Psoas muscle (tissue), 8 donors: ENCODE data around the gene SEMA6D. TPM values are rescaled to one million over a fixed set of nuclear protein-coding genes. Genes with fewer than 3 reads are reported as not detected.

Experiments
- ATAC-seq, 4 donors: fragments of 200-7000 bp; cut with Tn5 transposase; one replicate each; pipeline ENCODE4 v1.9.1; 2020; ENCODE audit warnings: moderate library complexity in 3 of 4, mild to moderate bottlenecking in 2 of 4
- DNase-seq, 2 donors: peaks; one replicate each; pipeline ENCODE4 v3.0.0-alpha.2; 2020
- H3K27ac ChIP-seq: fragments of 200-600 bp; one replicate; pipeline ENCODE4 v1.8.0; 2022
- H3K27me3 ChIP-seq, 3 donors: fragments of 200-600 bp in 1 of 3; one replicate each; pipeline versions ENCODE4 v1.6.1 to v1.8.0; 2013 to 2022; ENCODE audit warnings: low read length in 2 of 3, mild to moderate bottlenecking in 2 of 3, moderate library complexity in 1 of 3; ENCODE audit not compliant: insufficient read depth in 3 of 3
- H3K36me3 ChIP-seq, 2 donors: fragments of 200-600 bp in 1 of 2; one replicate each; pipeline versions ENCODE4 v1.6.1 to v1.8.0; 2013 to 2022; ENCODE audit warnings: low read depth in 1 of 2, mild to moderate bottlenecking in 1 of 2, moderate library complexity in 1 of 2; ENCODE audit not compliant: insufficient read depth in 1 of 2
- H3K4me1 ChIP-seq: fragments of 200-600 bp; one replicate; pipeline ENCODE4 v1.8.0; 2022
- H3K4me3 ChIP-seq: fragments of 200-600 bp; one replicate; pipeline ENCODE4 v1.8.0; 2022; ENCODE audit warnings: mild to moderate bottlenecking
- H3K9me3 ChIP-seq: fragments of 200-600 bp; one replicate; pipeline ENCODE4 v1.8.0; 2022
- CTCF ChIP-seq: fragments of 200-600 bp; IDR thresholded peaks from one replicate; pipeline ENCODE4 v1.8.0; 2022; ENCODE audit warnings: antibody characterized with exemption
- WGBS, 3 donors: extraction: QIAGEN DNeasy Blood & Tissue Kit; methylation state at CpG; one replicate each; pipeline versions ENCODE4 v1.1.6 to v1.1.7; 2013; 5-methylcytosine and 5-hydroxymethylcytosine counted together
- intact Hi-C, 2 donors: fragments of 100-400 bp; cut with DNase I; formaldehyde crosslinking; loops; one replicate each; pipeline versions ENCODE4 v1.11.0 to v1.14.2; 2022
- polyA plus RNA-seq, 3 donors: library from polyadenylated mRNA; stranded (reverse); fragments of 200-250 nt; gene quantifications; one replicate each; pipeline ENCODE4 v1.2.3, GENCODE V29; 2013
- total RNA-seq, 4 donors: library from RNA; stranded (reverse); fragmentation: NEBNext Ultra II Directional in 2 of 4; extraction: Animal tissue kit (Norgen Biotek cat#: 25700) in 2 of 4; gene quantifications; one replicate each; pipeline versions ENCODE4 v1.2.1 to v1.2.4, GENCODE V29; 2021 to 2023
- donor health status: healthy with polysubstance abuse.
- donor health status: DM: no; HTN: no; CAD: no; lungs with moderate emphysema.
- donor health status: Bipolar disorder and iron deficiency.
- donor health status: healthy.
- donor health status: DM: yes; HTN: yes; CAD: no.
- donor health status: DM: no; HTN: no; CAD: no.
- donor health status: DM: no; HTN: no; CAD: no.
- donor health status: DM: yes; HTN: yes; CAD: no.

Gene SEMA6D
- total and polyA plus RNA-seq, 7 donors = 1.1 to 7.4 (median 3.6) TPM

DNA sequence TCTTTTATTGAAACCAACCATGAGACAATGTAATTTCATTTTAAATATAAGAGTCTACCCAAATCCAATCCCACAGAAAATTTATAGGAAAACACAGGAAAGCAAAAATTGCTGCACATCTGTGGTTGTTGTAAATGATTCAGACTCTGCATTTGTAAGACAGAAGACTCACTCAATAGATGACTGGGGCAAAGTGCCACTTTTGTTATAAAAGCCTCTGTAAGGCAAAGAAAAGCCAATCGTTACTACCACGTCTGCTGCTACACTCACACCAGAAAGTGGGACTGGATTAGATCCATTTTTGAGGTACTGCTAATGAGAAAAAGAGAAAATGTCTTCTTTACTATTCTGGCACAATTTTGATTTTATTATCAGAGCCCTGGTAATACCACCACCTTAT is 74.9 kb downstream of the SEMA6D start:
- Histone ChIP-seq H3K4me1 (peaks cover 3% of the 10 kb centered on the region), H3K36me3 (no peaks in the 10 kb centered on the region), H3K4me3 (no peak overlapping the region), H3K27ac (no peak overlapping the region), H3K9me3 (no peaks in the 10 kb centered on the region), H3K27me3 (no peaks in the 10 kb centered on the region)
- 66 to 75% (median 72%) methylated on average over 2 of the region's 2 CpGs for WGBS, 3 donors
- ATAC-seq (no peak), DNase-seq (no peak)
- intact Hi-C loops = no loop called here
- no peak for TF ChIP-seq CTCF

DNA sequence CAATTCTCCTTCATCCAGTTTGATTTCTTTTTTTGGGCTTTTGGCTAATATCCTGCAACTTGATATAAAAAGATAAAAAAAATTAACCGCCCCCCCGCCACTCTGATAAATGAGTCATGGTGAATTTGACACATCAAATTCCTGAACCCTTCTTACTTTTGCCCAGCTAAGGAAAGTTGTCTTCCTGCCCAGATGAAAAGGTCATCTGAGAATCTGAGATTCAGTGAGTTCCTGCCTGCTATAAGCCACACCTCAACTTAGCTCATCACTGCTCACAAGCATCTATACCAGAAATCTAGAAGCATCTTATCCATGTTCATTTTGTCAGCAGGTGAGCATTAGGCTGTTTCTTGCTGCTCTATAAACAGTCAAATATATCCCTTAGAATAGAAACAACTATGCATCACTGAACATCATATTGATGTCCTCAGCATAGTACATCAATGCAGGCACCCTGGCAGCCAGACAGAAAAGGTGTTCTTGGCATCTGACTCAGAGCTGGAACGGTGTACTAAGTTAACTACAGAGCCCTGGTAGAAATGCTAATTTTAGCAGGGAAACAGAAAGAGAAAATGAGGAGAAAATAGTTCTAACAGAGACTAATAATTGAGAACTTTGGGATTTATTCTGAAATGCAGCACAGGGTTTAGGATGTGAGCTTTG is 77.1 kb downstream of the SEMA6D start:
- no peak for TF ChIP-seq CTCF
- H3K4me3 ChIP-seq = no peak overlapping the region
- H3K9me3 ChIP-seq = no peaks in the 10 kb centered on the region
- 17 to 43% (median 31%) methylated on average over 3 of the region's 3 CpGs for WGBS, 3 donors
- peaks cover 3% of the 10 kb centered on the region for H3K4me1 ChIP-seq
- DNase-seq (no peak), ATAC-seq (peak in 1 of 4 donors; percentile 56)
- no peaks in the 10 kb centered on the region for H3K36me3 ChIP-seq
- no peaks in the 10 kb centered on the region for H3K27me3 ChIP-seq
- intact Hi-C loops = no loop called here
- H3K27ac ChIP-seq = no peak overlapping the region

DNA sequence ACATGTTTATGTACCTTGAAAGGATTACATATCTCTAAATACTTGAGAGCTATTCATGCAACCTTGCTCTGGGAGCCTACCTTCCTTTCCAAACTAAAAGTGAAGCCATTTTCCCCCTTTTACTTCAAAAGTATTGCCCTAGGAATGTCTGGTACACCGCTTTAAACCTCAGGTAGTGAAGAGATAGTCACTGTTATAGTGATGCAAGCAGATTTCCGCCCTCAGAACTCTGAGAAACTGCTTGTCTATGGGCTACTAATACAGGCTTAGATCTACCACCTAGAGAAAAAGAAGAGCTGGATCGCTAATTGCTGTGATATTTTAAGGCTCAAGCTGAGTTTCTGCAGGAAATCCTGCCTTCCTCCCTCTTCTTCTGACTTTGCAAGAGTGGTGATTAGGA is 78.6 kb downstream of the SEMA6D start:
- Histone ChIP-seq H3K9me3 (no peaks in the 10 kb centered on the region), H3K36me3 (no peaks in the 10 kb centered on the region), H3K27ac (no peak overlapping the region), H3K27me3 (no peaks in the 10 kb centered on the region), H3K4me1 (peaks cover 3% of the 10 kb centered on the region), H3K4me3 (no peak overlapping the region)
- intact Hi-C loops = no loop called here
- DNase-seq = no peak
- WGBS, 3 donors = 81 to 86% (median 86%) methylated on average over 3 of the region's 3 CpGs
- TF ChIP-seq CTCF = no peak
- ATAC-seq = peak in 1 of 4 donors; percentile 29

DNA sequence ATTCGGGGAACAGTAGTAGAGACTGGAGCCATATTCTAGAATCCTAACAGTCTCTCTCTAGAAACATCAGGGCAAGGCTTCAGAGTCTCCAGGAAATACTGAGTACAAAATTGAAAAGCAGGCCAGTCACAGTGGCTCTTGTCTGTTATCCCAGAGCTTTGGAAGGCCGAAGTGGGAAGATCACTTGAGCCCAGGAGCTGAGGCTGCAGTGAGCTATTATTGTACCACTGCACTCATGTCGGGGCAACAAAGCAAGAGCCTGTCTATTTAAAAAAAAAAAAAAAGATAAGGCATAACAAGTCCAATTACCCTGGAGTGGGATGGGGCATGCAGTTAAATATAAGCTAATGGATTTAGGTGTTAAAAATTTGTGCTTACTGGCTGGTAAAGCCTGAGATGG is 79.0 kb downstream of the SEMA6D start:
- no peaks in the 10 kb centered on the region for H3K36me3 ChIP-seq
- H3K9me3 ChIP-seq = no peaks in the 10 kb centered on the region
- DNase-seq (no peak), ATAC-seq (peak in 3 of 4 donors; percentile 66 to 94 (median 86))
- 25 to 35% (median 29%) methylated on average over 3 of the region's 3 CpGs for WGBS, 3 donors
- intact Hi-C loops = no loop called here
- no peak for TF ChIP-seq CTCF
- H3K27ac ChIP-seq = no peak overlapping the region
- peaks cover 3% of the 10 kb centered on the region for H3K4me1 ChIP-seq
- no peaks in the 10 kb centered on the region for H3K27me3 ChIP-seq
- H3K4me3 ChIP-seq = no peak overlapping the region

- Histone ChIP-seq H3K9me3 (no peaks in the 10 kb centered on the region), H3K36me3 (no peaks in the 10 kb centered on the region), H3K4me3 (no peak overlapping the region), H3K27me3 (no peaks in the 10 kb centered on the region), H3K27ac (no peak overlapping the region), H3K4me1 (peaks cover 3% of the 10 kb centered on the region)
- 55 to 63% (median 61%) methylated on average over 3 of the region's 3 CpGs for WGBS, 3 donors
- DNase-seq (no peak), ATAC-seq (no peak)
- TF ChIP-seq CTCF = no peak
- intact Hi-C loops = no loop called here
Measured at GRCh38 chr15:47796830-47797229, 79.5 kb downstream of the SEMA6D start.
